Calu3 (cell line): ENCODE results near the gene LRP4. TPM values are rescaled to one million over a fixed set of nuclear protein-coding genes. Genes with fewer than 3 reads are reported as not detected.
"Not testable (repeated sequence)": the region's sequence is repeated elsewhere in the genome, so short reads cannot be mapped to it uniquely, and the experiment has no call there.

Source experiments
- Bru-seq: library from RNA; stranded (reverse); fragments of 400-500 nt; gene quantifications from one replicate; lab custom pipeline; 2021; lab: Mats Ljungman, UMichigan
- BruChase-seq, 2 experiments: library from RNA; stranded (reverse); fragments of 400-500 nt; gene quantifications; one replicate each; lab custom pipeline; 2021; lab: Mats Ljungman, UMichigan
- BruUV-seq: library from RNA; stranded (reverse); fragments of 400-500 nt; replicated peaks from 2 replicates; lab custom pipeline; 2021; lab: Mats Ljungman, UMichigan
- CTCF ChIA-PET: fragments of 300-600 bp; sonication (Branson Sonifier 250); formaldehyde crosslinking; loops from one replicate; lab custom pipeline; 2022; ENCODE audit warnings: antibody characterized with exemption; lab: Charles Lee
- DNase-seq: peaks from one replicate; pipeline ENCODE4 v3.0.0; 2022
- H3K27ac Mint-ChIP-seq: one replicate; pipeline ENCODE4 v1.8.0; 2022; ENCODE audit warnings: mixed read lengths; ENCODE audit not compliant: unreplicated experiment
- H3K27me3 Mint-ChIP-seq: one replicate; pipeline ENCODE4 v1.8.0; 2022; ENCODE audit warnings: mixed read lengths; ENCODE audit not compliant: unreplicated experiment
- H3K36me3 Mint-ChIP-seq: one replicate; pipeline ENCODE4 v1.8.0; 2022; ENCODE audit warnings: mild to moderate bottlenecking, moderate library complexity, mixed read lengths; ENCODE audit not compliant: insufficient read depth, unreplicated experiment
- H3K4me1 Mint-ChIP-seq: one replicate; pipeline ENCODE4 v1.8.0; 2022; ENCODE audit warnings: mild to moderate bottlenecking, low read depth, mixed read lengths; ENCODE audit not compliant: unreplicated experiment
- H3K4me3 Mint-ChIP-seq: one replicate; pipeline ENCODE4 v1.8.0; 2022; ENCODE audit warnings: mild to moderate bottlenecking, low read depth, moderate library complexity, mixed read lengths; ENCODE audit not compliant: unreplicated experiment
- H3K9me3 Mint-ChIP-seq: one replicate; pipeline ENCODE4 v1.8.0; 2022; ENCODE audit warnings: low read depth, mixed read lengths; ENCODE audit not compliant: unreplicated experiment
- CTCF ChIP-seq: fragments of 200-600 bp; IDR thresholded peaks from one replicate; pipeline ENCODE4 v1.8.0; 2022; ENCODE audit warnings: antibody characterized with exemption; ENCODE audit not compliant: unreplicated experiment
- intact Hi-C: fragments of 100-400 bp; cut with micrococcal nuclease; formaldehyde crosslinking; loops from one replicate; pipeline ENCODE4 v1.10.0; 2022; ENCODE audit not compliant: unreplicated experiment
- long read RNA-seq: library from polyadenylated mRNA; stranded (forward); transcript quantifications from one replicate; pipeline ENCODE4 v2.0.0, GENCODE V29; 2022
- total RNA-seq: library from RNA; stranded (reverse); gene quantifications from 2 replicates; pipeline ENCODE4 v1.2.3, GENCODE V29; 2022

LRP4 gene
- total RNA-seq: 0.80 and 1.3 TPM in 2 replicates
- percentile 15 among the genes with signal in this experiment for Bru-seq, nascent RNA
- percentile 16 among the genes with signal in this experiment for BruChase-seq, experiment 1, labeled RNA remaining after a 6-hour chase
- percentile 14 among the genes with signal in this experiment for BruChase-seq, experiment 2, labeled RNA remaining after a 2-hour chase
- long read RNA-seq: 0 reads

GRCh38 chr11:46918083-46918787 lies at the start of gene LRP4:
Gene LRP4 (minus strand): TSS chr11:46918550. CDS start chr11:46918379, 171 bp downstream.
- peak; percentile 66 for DNase-seq
- CTCF ChIA-PET: interaction anchor here (0.6 kb wide), 1 partner anchor 114 kb away, joined by 4 read pairs; no protein-coding TSS in a partner anchor
- H3K36me3 Mint-ChIP-seq: peaks cover 19% of the 10 kb centered on the region
- peak within 1 kb of the TSS; percentile 72 for H3K4me3 Mint-ChIP-seq
- TF ChIP-seq CTCF: no peak
- no peak within 1 kb of the TSS for H3K27ac Mint-ChIP-seq
- no TSS peak for BruUV-seq
- intact Hi-C loops: loop anchor here (10.0 kb wide), 1 partner anchor 67 kb away; no protein-coding TSS in a partner anchor
- H3K27me3 Mint-ChIP-seq: peaks cover 60% of the 10 kb centered on the region
- peaks cover 12% of the 10 kb centered on the region for H3K4me1 Mint-ChIP-seq
- H3K9me3 Mint-ChIP-seq: no peaks in the 10 kb centered on the region

DNA sequence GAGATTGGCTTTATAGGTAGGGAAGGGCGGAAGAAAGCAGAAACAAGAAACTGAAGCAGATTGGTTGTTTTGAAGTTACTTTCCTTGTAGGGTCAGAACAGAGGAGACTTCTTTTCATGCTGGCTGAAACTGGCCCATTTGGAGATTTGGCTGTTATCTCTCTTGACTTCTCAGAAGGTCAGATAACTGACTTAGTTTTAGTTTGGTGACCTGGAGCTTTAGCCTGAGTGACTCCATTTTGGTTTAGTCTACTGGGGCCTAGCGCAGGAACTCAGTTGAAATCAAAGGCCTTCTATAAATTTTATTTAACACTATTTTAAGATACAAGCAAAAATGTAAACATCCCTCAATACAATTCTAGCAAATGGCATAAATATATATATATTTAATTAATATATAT lies 49.6 kb upstream of the LRP4 start:
- CTCF ChIA-PET: no interaction called here
- H3K27ac Mint-ChIP-seq: no peak overlapping the region
- H3K36me3 Mint-ChIP-seq: no peaks in the 10 kb centered on the region
- no peak for DNase-seq
- no peak overlapping the region for H3K4me3 Mint-ChIP-seq
- no peak for TF ChIP-seq CTCF
- BruUV-seq: no TSS peak
- peaks cover 7% of the 10 kb centered on the region for H3K4me1 Mint-ChIP-seq
- H3K9me3 Mint-ChIP-seq: no peaks in the 10 kb centered on the region
- intact Hi-C loops: no loop called here
- H3K27me3 Mint-ChIP-seq: no peaks in the 10 kb centered on the region

- Mint-ChIP-seq H3K36me3 (no peaks in the 10 kb centered on the region), H3K4me3 (no peak overlapping the region), H3K27ac (no peak overlapping the region), H3K9me3 (no peaks in the 10 kb centered on the region), H3K27me3 (no peaks in the 10 kb centered on the region), H3K4me1 (peaks cover 7% of the 10 kb centered on the region)
- TF ChIP-seq CTCF: no peak
- no peak for DNase-seq
- intact Hi-C loops: no loop called here
- CTCF ChIA-PET: no interaction called here
- no TSS peak for BruUV-seq
These were observed 48.4 kb upstream of the LRP4 start for GRCh38 chr11:46966773-46967172.

DNA sequence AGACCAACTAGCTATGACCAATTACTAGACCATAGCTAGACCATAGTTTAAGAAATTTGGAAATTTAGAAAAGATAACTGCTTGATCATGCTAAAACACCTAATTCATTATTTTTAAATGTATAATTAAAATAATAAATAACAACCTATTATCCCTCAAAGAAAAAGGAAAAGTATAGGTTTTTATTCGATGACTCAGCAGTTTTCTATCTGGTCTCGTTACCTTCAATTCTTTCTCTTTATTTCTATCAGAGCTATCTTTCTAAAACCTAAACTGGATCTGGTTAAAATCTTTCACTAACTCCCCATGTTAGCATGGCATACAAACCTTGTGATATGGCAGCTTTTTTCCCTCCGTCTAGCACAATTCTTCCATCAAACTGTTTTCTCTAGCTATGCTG lies 45.5 kb upstream of the LRP4 start:
- intact Hi-C loops: no loop called here
- Mint-ChIP-seq H3K36me3 (no peaks in the 10 kb centered on the region), H3K4me3 (no peak overlapping the region), H3K27me3 (no peaks in the 10 kb centered on the region), H3K4me1 (peaks cover 7% of the 10 kb centered on the region), H3K27ac (no peak overlapping the region), H3K9me3 (peaks cover 3% of the 10 kb centered on the region)
- TF ChIP-seq CTCF: no peak
- BruUV-seq: no TSS peak
- CTCF ChIA-PET: interaction anchor here (0.6 to 0.7 kb wide), 2 partner anchors 29 to 509 kb away, joined by 3 to 4 read pairs; no protein-coding TSS in a partner anchor
- no peak for DNase-seq

DNA sequence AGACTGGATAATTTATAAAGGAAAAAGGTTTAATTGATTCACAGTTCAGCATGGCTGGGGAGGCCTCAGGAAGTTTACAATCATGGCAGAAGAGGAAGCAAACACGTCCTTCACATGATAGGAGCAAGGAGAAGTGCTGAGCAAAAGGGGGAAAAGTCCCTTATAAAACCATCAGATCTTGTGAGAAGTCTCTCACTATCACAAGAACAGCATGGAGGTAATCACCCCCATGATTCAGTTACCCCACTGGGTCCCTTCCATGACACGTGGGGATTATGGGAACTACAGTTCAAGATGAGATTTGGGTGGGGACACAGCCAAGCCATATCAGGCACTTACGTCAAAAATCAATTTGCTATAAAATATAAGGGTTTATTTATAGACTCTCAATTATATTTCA lies 43.5 kb upstream of the LRP4 start:
- H3K36me3 Mint-ChIP-seq, H3K4me1 Mint-ChIP-seq, H3K4me3 Mint-ChIP-seq, BruUV-seq, intact Hi-C loops, DNase-seq, H3K27ac Mint-ChIP-seq, H3K9me3 Mint-ChIP-seq, H3K27me3 Mint-ChIP-seq, CTCF ChIA-PET: not testable (repeated sequence)
